Activated T-helper 1 cell treated with anti-CD3 and anti-CD28 coated beads, Interleukin-2, amount 50 U/mL, for 16 hours (primary cell): Measurements from ENCODE around the gene MTG1.
"Not testable (repeated sequence)": the region's sequence is repeated elsewhere in the genome, so short reads cannot be mapped to it uniquely, and the experiment has no call there.

Experiments used
- DNase-seq, 2 donors: peaks; one replicate each; pipeline ENCODE4 v3.0.0-alpha.2; 2020; ENCODE audit warnings: low read depth in 1 of 2, low spot score in 1 of 2

The MTG1 gene

DNA sequence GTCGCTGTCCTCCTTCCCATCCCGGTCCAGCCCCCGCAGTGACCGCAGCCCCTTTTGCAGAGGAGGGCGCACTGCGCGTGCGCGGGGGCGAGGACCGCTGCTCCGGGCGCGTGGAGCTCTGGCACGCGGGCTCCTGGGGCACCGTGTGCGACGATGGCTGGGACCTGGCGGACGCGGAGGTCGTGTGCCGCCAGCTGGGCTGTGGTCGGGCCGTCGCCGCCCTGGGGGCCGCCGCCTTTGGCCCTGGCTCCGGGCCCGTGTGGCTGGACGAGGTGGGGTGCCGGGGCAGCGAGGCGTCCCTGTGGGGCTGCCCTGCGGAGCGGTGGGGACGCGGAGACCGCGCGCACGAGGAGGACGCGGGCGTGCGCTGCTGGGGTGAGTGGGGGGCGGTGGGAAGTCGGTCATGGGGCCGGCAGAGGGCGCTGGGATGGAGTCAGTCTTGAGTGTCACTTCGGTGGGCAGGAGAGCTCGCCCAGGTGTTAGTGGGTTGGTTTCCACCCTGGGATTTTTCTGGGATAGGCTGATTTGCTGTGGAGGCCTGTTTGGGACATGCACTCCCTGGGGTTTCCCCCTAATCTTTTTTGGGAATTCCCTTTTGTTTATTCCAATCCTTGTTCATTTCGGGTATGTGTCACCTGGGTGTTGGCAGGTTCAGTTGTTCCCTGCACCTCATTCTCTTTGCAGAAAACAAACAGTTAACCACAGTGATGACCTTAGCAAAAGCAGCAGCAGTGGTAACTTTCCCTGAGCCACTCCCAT is 71.4 kb downstream of the MTG1 start:
- DNase-seq = no peak

DNA sequence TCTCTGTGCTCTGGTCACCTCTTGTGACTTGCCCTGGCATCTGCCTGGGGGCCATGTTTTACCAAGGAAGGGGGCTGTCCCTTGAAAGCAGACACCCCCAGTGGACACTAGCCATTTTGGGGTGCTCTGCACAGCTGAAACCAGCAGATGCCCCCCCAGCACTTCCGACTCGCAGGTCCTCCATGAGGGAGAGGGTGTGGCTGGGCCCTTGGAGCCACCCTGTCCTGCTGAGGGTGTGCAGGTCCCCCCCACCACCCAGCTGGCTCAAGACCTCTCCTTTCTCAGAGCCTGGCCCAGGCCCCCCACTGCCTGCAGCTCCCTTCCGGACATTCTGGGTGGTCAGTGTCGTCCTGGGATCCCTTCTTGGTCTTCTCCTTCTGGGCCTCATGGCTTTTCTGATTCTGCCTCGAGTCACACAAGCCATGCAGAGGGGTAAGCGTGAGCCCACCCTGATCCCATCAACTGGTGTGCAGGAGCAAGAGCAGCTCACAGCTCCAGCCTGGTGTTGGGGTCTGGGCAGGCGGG is 72.1 kb downstream of the MTG1 start:
- no peak for DNase-seq

DNA sequence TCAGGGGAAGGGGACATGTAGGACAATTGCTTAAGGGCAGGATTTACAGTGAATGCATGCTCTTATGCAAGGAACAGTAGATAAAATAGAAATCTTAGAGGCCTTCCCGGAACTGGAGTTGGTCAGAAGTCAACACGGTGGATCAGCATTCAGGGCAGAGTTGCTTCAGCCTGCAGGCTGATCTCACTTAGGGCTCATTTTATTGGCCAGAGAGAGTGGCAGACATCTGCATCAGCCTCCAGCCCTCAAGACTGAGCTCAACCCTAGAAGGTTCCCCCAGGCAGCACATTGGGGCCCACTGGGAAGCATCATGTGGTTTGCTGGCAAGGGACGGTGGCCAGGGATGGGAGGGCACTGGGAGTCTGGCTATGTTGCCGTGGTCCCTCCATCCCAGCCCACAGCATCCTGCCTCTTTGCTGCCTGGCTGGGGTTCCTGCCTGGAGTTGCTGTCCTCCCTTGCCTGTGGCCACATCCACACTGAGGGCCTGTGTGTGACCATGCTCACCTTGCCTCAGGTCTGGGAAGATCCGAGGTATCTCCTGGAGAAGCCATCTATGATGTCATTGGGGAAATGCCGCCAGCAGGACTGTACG is 72.8 kb downstream of the MTG1 start:
- DNase-seq = no peak

DNA sequence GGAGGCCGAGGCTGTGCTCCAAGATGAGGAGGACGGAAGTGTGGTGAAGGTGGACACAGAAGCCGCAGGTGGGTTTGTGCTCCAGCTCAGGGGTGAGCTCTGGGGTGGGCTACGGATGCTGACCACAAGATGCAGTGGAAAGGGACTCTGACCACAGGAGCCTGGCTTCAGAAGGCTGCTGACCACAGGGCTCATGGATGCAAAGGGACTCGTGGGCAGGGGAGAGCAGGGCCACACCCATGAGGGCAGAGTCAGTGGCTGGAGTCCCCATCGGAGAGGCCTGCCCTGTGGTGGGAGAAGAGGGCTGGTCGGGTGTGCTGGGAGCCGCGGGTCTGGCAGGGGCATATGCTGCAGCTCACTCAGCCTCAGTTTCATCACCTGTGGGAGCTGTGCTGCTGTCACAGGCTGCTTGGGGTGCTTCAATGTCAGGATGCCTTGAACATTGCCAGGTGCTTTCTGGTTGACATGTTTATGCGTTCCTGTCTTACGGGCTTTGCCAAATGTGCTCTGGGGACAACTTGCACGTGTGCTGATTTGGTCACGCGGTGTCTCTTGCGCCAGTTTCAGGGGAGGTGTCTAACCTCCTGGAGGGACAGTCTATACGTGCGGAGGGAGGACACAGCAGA is 73.4 kb downstream of the MTG1 start:
- no peak for DNase-seq

DNA sequence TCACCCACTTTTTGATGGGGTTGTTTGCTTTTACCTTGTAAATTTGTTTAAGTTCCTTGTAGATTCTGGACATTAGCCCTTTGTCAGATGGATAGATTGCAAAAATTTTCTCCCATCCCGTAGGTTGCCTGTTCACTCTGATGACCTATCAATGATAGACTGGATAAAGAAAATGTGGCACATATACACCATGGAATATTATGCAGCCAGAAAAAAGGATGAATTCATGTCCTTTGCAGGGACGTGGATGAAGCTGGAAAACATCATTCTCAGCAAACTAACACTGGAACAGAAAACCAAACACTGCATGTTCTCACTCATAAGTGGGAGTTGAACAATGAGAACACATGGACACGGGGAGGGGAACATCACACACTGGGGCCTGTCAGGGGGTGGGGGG is 75.2 kb downstream of the MTG1 start:
- DNase-seq = not testable (repeated sequence)

DNA sequence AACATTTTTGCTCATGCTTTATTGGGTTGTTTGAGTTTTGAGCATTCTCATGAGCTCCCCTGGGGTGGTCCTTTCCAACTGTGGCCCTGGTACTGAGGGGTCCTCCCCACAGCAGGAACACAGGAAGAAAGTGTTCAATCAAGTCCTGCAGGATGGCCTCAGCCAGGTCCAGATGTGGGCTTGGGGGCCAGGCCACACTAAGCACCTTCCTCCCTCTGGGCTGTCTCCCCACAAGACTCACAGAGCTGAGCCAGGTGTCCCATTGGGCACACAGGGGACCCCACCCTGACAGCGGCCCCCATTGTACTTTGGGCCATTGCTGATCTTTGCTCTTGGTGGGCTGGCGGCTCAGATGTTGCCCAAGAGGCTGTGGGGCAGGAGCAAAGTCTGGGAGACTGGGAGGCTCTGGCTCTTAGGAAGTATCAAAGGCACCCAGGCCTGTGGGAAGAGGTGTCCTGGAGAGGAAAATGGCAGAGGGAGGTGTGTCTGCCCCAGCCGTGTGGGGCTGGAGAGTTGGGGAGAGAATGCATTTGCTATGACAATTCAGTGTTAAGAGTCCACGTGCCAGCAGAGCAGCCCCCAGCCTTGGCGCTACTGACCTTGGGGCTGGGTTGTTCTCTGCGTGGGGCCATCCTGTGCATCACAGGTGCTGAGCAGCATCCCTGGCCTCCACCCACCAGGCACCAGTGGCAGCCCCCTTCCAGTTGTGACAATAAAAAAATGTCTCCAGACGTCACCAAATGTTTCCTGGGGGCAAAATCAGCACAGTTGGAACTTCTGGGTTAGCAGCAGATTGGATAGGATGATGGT is 77.5 kb downstream of the MTG1 start:
- no peak for DNase-seq
